ENCODE measurements around the gene ZBTB46.

Gene ZBTB46

GRCh38 chr20:63782521-63782971 lies 48.5 kb downstream of the ZBTB46 start:
- TF ChIP-seq CTCF (IDR thresholded peaks at IDR 0.05): no peak

- TF ChIP-seq CTCF (IDR thresholded peaks at IDR 0.05): no peak
Measured at GRCh38 chr20:63782051-63782471, 49.0 kb downstream of the ZBTB46 start.

DNA sequence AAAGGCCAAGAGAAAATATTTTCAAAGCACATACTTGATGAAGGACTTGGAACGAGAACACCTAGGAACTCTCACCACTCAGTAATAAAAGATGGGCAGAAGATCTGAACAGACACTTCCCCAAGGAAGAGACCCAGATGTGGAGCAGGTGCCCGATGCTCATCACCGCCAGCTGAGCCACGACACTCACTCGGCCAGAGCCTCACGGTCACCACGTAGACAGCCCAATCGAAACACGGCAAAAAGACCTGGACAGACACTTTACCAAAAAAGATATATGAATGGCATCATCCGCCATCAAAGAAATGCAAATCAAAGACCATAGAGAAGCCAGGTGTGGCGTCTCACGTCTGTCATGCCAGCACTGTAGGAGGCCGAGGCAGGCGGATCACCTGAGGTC lies 49.9 kb downstream of the ZBTB46 start:
- no peak for TF ChIP-seq CTCF (IDR thresholded peaks at IDR 0.05)

DNA sequence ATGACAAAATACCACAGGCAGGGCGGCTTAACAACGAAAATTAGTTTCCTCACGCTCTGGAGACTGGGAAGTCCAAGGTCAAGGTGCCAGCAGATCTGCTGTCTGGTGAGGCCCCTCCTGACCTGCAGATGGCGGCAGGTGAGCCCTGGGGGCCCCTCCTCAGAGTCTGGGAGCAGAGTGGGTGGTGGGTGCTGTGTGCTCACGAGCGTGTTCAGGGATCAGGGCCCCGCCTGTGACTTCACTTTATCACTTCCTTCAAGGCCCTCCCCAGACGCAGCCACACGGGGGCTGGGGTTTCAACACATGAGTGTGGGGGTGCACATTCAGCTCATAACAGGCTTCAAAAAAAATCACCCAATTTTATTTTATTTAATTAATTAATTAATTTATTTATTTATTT lies 52.2 kb downstream of the ZBTB46 start:
- no peak for TF ChIP-seq CTCF (IDR thresholded peaks at IDR 0.05)

DNA sequence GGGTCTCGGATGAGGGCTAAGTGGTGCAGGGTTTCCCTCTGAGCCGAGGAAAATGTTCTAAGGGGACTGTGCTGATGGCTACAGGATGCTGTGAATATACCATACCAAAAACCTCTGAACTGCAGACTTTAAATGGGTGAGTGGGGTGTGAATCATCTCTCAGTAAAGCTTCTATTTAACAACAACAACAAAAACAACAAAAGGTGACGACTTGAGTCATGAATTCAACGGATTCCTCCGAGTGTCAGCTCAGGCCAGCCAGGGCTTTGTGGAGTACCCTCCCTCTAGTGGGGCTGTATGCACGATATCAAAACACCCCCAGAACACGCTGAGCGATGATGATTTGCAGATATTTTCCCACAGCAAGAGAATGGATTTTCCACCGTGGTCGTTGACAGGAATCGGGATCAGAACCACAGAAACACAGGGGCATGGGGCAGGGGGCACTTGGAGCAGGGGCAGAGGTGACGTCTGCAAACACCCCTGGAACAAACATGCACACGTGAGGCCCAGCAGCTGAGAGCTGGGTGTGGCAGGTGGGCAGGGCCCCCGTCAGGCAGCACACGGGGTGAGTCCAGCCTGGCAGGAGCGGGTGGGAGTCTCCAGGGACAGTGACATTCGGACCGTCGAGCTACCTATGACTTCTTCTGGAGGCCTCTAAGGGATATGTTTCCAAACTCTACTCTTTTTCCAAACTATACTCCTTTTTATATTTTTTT lies 52.9 kb downstream of the ZBTB46 start:
- TF ChIP-seq CTCF (IDR thresholded peaks at IDR 0.05): no peak

DNA sequence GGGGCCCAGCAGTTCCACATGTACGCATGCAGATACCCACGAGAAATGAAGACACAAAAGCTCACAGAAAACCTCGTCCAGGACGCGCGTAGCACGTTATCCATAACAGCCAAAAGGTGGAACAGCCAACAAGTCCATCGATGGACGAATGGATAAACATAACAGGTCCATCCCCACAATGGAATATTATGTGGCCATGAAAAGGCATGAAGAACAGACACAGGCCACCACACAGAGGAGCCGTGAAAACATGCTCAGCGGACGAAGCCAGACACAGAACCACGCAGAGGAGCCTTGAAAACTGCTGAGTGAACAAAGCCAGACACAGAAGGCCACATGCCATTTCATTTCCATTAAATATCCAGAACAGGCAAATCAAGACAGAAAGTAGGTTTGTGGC lies 53.5 kb downstream of the ZBTB46 start:
- TF ChIP-seq CTCF (IDR thresholded peaks at IDR 0.05): no peak

DNA sequence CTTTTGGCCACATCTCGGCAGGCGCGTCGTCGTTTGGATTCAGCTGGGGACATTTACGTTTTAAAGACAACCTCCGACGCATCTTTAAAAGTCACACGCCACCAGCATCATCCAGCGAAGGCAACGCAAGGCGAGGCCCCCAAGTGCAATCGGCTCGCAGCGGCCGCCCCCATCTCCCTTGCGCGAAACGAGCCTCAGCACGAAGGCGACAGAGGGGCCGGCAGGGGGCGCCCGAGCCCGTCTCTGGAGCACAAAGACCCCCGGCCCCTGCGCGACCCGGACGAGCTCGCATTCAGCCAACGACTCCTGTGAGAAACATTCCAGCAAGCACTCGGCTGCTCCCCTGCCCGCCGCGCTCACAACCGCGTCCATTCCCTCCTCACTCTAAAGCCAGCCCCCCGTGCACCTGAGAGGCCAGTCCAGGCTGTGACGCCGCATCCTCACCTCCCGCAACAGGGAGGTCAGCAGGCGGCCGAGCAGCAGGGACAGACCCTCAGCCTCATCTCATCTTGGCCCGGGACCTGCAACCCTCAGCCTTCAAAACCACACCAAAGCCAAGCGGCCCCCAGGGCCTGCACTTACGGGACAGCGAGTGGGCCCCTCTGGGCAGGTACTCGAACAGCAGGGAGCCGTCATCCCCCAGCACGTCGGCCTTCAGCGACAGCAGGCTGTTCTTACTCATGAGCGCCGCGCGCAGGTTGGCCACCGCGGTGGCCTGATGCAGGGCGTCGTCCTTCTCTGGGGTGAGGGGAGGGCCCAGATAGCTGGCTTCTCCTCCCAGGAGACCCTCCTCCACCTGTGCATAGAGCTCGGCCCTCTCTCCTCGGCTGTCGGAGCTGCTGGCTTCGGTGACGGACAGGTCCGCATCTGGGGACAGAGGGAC lies 55.7 kb downstream of the ZBTB46 start:
- TF ChIP-seq CTCF (IDR thresholded peaks at IDR 0.05): peak; percentile 60
